IPS-NIHi11 (cell line): ENCODE measurements around the gene TMEM30A.

ENCODE experiments used
- DNase-seq: peaks from one replicate; pipeline ENCODE4 v3.0.0; 2012; ENCODE audit warnings: mixed read lengths, low spot score

The TMEM30A gene

DNA sequence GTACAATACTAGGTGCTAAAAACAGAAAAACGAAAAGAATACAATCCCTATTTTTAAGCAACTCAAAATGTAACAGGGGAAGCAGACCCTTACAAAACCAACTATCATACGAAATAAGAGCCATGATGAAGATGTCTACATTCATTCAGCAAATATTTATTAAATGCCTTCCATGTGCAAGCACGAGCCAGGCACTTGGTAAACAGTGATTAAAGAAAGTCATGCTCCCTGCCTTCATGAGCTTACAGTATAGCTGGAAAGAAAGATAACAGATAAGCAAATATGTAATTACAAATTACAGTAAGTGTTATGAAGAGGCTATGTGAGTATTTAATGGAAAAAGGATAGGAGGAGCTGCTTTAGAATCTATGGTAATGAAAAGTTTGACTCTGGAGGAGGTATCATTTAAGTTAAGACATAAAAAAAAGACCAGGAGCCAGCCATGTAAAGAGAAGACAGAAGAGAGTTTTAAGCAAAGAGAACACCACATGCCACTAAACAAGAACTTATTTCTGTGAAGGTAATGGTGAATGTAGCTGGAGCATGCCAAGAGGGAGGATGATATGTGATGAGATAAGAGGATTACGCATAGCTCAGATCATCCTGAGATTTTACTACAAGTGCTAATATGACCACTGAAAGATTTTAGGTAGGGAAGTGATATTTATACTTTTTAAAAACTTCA is 21.7 kb downstream of the TMEM30A start:
- DNase-seq = no peak

DNA sequence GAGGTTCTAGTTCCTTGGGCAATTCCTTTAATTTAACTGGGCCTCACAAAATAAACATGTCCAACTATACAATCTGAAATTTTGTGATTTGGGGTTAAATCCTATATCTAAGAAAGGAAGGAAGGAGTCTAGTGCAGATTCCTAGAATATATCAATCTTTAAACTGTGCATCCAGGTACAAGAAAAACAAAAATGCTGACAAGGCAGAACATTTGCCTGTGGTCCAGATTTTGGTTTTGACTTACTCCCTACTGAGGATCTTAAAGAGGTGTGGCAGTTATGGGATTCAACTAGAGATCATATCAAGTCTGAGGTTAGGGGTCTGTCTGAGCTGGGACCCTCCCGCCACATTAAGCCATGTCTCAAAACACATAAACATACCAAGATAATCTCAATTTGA is 23.3 kb downstream of the TMEM30A start:
- no peak for DNase-seq

DNA sequence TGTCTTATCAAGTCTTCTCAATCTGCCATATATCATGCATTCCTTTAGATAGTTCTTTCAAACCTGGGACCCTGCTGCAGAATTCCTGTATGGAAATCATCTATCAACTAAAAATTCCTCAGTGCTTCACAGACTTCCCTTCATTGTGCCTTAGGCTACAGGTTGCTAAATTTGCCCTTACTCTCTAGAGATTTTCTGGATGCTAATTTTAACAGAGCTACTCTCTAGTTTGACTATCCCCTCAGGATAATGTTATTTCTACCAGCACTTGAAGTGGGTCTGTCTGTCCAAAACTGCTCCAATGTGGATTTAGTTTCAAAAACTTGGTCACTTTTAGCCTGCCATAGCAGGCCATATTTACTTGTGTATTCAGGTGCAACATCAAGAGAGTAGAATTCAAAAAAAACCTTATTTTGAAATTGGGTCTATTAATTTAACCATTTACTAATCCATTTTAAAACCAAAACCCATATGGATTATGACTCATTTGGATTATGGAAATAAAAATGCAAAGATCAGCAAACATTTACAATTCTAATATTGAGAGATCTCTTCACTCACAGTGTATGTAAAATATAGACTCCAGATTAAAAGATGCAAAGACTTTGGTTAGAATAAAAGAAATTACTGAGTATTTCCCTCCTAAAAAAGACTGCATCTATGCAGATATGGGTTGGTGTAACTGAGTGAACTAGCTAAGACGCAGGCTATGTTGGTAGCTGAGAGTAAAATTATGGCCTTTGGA is 27.1 kb downstream of the TMEM30A start:
- no peak for DNase-seq

DNA sequence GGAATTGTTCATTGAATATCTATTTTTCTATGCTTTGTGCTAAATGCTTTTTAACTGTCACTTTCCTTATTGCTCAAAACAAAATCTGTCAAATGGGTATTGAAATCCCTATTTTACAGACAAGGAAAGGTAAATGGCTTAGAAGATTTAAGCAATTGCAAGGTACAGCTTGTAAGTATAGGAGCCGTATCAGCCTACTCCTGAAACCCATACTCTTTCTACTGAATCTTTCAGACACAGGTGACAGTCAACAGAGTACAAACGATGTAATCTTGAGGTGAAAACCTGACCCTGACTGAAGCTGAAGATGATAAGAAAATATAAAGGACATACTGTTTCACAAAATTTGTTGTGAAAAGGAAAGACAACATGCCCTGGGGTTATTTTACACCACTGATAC is 34.0 kb downstream of the TMEM30A start:
- DNase-seq = no peak

DNA sequence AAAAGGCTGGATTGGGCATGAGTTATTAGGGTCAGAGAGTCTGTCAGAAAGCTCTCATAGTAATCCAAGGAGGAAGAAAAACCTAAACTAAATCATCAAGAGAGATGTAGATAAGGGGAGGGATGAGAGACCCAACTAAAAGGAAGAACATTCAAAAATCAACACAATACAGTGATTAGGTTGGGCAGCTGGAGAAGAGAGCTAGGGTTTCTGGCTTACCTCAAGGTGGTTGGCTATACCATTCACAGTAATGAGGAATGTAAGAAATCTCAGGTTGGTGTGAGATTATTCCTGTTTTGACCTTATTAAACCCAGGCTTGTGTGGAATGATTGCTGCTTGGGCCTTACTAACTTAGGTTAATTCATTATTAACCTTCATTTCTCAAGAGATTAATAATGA is 34.8 kb downstream of the TMEM30A start:
- no peak for DNase-seq

DNA sequence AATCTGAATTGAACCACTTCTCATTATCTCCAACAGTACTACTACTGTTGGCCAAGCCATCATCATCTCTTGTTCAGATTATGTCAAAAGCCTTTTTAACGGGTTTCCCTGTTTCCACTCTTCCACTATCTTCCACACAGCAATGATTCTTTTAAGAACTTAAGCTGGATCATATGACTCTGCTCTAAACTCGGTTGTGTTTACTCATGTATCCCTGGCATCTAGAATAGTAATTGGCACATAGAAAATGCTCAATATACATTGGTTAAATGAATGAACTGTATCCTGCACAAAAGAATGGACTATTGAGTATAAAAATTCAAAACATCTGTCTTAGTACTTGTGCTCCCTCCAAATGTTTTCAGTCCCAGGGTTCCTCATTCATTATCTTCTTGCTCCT is 38.2 kb downstream of the TMEM30A start:
- DNase-seq = no peak

DNA sequence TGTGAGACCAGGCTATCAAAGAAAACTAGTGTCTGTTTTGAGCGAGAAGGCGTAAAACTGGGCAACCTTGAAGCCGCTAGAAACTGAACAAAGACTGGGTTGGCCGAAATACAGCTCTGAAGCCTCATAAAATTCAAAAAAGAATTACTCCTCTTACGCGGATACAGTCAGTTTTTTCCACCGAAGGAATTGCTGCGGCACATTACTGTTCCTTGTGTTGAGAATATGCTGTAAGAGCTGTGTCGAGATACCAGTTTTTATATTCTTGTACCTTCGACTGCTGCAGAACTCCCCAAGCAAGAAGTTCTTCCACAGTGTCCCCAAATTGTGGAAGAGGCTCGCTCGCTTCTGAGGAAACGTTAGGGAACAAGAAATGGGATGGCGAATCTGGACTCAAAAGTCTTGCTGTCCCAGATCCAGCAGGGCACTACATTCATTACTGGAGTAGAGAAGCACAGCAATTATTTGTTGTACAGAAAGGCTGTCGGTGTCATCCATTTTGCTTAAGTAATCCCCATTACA is 40.5 kb downstream of the TMEM30A start:
- DNase-seq = no peak

DNA sequence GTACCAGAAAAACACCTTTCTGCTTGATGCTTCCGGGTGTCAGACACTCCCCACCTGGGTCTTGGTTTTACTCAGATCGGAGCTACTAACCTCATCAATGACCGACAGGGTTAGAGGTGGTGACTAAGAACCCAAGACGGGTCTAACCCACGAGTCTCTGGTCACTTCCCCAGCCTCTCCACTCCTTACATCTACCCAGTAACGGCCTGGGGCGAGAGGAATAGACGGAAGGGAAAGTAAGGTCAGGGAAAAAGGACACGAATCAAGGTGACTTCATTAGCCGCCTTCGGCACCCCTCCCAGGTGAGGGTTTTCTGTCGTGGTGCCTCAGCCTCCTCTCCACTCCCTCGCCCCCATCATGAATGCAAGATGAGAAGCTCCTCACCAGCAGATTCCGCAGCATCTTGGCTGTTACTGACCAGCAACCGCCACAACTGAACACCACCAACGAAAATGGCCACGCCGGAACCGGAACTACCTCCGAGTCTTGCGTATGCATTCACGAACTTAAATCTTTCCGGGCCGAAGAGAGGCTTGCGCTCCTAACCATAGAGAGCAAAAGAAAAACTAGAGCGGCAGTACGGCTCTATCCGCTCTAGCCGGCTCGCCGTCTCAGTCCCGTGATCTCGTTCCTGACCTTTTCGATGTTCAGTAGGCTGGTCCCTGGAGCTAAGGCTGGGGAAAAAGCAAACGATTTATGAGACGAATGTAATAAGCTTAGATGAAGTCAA is 41.1 kb downstream of the TMEM30A start, which contains the start of gene COX7A2:
COX7A2 (minus strand) TSS at position 469 of the 730 bp plus-strand sequence; CDS start at position 402, 67 bp downstream.
- peak; percentile 85 for DNase-seq

DNA sequence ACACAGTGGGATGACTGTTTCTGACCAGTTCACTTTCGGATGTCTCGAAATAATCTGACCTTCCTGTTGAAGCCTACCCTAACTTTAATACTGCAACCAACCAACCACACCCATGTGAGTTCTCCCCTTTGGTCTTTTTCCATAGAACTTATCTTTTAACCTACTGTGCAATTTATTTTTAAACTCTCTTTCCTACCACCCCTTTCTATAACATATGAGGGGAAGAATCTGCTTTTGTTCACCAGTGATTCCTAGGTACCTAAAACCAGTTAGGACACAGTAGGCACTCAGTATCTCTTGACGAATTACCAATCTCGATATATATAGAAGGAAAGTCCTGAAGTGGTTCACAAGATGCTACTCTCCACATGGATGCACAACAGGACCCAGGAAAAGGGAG is 48.0 kb downstream of the TMEM30A start:
- no peak for DNase-seq

DNA sequence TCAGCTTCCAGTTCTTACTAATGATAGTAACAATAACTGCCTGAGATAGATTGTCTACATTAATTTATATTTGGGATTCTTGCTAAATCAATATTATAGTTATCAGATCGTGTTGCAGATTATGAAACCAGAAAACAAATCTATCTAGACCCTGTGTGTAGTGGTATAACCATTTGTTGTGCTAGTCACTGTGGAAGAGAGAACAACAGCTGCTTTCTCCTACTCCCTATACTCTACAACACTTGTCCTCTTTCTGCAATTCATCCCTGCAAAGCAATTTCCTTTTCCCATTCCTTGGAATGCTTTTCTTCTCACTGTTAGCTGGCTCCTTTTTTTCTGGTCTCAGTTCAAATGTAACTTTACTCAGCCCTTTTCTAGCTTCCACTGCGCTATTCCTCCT is 49.3 kb downstream of the TMEM30A start:
- no peak for DNase-seq

DNA sequence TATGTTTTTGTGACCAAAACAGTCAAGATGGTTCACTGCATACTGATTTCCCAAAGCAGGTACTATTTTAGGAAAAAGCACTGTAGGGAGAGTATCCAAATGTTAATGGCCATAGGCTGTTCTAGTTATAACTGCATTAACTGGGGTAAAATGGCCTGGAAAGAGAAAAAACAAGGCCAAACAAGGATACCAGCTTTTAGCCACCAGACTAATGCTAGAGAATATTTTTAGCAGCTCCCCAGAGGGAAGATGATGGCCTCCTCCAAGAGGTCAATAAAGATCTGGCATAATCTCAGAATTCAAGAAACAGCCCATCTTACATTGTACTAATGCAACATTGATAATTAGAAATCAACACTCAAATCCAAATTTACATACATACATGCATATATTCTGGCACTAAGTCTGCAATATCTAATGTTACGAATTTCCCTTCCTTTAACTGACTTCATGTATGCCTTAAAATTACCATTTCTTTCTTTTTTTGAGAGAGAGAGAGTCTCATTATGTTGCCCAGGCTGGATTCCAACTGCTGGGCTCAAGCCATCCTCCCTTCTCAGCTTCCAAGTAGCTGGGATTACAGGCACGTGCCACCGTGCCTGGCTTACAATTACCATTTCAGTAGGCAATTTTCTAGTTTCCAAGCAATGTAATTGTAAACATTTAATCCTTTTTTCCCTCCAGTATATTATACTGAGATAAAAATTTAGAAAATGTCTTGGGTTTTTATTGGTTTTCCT is 50.3 kb downstream of the TMEM30A start:
- no peak for DNase-seq

DNA sequence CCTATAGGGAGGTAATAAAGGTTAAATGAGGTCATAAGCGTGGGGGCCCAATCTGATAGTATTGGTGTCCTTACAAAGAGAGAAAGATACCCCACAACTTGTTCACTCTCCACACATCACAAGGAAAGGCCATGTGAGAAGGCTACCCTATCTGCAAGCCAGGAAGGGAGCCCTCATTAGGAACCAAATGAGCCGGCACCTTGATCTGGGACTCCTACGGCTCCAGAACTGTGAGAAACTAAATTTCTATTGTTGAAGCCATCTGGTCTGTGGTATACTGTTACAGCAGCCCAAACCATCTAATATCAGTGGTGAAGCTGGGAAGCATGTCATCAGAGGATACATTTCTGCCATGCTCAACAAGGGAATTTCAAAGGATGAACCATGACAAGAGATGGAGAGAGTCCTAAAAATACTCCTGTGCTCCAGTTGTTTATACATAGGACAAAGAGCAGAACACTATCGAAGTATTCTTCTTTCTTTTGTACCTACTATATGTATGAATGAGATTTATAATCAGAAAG is 51.4 kb downstream of the TMEM30A start:
- no peak for DNase-seq

DNA sequence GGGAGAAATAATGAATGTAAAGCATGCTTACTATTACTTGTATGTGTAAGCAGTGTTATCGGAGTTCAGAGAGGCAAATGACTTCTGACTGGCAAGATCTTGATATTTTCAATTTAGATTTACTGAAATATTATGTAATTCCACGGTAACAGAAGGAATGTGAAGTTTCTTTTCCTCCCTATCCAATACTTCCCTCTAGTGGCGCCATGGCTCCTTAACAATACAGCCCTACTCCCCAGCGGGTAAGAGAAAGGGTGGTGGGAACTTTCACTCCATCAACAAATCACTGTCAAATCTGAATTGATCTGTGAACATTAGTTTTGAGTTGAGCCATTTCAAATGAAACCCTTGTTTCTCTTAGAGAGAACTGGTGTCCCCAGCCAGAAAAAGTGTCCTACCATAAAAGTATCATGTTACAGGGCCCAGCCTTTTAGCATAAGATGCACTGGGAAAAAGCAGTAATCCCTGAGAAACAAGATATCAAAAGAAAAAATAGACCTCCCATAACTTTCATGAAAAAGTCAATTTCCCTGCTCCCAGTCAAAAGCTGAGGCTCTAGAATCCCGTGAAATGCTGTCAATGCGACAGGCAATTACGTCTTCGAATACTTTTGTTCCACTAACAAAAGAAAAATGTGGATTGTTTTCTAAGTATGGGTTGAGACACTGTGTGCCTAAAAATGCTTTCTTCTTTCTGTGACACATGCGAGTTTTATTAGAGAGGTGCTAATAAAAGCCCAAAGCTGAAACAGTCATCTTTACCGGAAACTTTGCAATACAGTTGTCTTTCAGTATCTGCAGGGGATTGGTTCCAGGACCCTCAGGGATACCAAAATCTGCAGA is 53.9 kb downstream of the TMEM30A start:
- DNase-seq = peak; percentile 57

DNA sequence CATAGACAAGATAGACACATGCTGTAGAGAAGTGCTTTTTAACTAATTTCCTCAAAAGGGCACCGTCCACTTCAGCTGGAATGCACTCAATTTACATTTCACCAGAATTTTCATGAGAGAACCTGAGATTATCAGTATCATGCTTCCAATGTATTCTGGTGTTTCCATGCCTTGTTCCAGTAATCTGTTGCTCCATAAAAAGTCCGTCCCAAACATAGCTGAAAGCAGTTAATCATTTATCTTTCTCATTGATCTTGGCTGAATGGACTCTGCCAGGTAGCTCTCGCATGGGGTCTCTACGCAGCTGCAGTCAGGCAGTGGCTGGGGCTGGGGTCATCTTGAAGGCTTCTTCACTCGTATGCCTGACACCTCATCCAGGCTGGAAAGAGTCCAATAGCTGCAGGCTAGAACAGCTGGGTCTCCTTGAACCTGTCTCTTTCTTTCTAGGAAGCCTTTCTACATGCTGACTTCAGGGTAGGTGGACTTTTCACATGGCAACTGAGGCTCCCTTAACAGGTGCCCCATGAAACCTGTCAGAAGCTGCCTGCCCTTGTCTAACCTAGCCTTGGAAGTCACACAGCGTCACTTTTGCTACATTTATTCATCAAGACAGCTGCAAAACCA is 60.2 kb downstream of the TMEM30A start:
- no peak for DNase-seq

DNA sequence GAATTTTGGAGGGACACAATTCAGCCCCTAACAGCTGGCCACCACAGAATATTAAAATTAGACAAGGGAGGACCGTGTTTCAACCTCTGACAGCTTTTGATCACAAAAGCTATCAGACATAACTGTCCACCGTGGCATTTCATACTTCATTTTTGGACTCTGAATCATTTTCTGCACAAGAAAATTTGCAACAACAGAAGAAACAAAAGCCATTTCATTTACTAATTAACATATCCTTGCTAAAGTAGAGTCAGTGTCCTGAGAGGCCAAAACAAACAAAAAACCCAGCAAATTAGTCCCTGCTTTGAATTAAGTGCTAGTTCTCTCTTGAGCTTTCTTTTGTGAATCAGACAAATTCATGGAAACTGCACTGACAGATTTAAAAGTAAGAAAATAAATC is 61.2 kb downstream of the TMEM30A start:
- no peak for DNase-seq

DNA sequence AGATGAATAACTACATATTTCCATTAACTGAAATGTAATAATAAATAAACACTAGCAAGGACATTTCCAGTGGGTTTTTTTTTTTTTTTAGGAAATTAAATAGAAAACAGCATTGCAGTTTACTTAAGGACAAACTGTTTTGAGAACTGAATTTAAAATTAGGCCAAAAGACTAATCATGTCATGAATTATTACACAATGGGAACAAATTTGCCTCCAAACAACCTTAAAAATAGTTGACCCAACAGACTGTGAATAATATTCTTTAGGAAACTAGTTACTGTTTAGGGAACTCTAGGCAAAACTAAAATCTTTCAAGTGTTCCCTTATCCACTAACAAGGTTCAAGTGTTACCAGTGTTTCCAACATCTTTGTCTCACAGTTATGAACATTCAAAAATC is 62.3 kb downstream of the TMEM30A start:
- no peak for DNase-seq

DNA sequence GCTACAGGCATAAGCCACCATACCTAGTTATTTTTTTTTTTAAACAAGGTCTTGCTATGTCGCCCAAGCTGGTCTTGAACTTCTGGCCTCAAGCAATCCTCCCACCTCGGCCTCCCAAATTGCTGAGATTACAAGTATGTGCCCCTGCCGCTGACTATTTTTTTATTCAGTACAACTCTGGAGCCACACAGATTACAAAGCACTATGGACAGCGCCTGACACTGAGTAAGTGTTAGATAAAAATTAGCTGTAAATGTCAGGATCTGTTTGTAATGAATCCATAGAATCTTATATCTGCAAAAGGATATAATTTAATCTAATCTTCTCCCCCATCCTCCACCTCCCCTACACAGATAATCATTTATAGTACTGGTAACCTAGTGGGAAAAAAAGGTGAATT is 63.5 kb downstream of the TMEM30A start:
- DNase-seq = no peak

DNA sequence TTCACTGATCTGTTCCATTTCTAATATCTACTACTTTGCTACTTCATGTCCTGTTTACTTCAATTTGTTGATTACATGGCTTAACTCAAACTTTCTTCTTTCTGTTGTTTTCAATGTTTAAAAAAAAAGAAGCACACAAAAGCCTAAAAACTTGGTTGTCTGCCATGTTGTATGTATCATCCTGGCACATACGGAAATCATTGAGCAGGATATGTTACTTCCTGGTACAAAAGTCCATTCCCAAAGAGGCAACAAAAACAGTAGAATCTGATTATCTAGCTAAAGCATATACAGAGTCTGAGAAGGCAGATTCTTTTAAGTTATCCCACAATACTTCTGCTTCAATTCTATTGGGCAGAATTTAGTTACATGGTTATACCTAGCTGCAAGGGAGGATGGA is 64.2 kb downstream of the TMEM30A start:
- no peak for DNase-seq

DNA sequence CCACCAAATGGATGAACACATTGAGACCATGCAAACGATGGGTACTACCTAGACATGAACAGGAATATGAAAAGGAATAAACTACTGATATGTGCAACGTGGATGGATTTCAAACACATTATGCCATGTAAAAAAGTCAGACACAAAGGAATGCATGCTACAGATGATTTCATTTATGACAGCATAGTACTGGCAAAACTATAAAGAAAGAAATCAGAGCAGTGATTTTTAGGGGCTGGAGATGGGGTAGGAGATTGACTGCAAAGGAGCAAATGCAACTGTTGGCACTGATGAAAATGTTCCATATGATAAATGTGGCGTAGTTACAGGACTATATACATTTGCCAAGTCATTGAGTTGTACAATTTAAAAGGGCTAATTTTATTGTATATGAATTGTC is 65.3 kb downstream of the TMEM30A start:
- no peak for DNase-seq

DNA sequence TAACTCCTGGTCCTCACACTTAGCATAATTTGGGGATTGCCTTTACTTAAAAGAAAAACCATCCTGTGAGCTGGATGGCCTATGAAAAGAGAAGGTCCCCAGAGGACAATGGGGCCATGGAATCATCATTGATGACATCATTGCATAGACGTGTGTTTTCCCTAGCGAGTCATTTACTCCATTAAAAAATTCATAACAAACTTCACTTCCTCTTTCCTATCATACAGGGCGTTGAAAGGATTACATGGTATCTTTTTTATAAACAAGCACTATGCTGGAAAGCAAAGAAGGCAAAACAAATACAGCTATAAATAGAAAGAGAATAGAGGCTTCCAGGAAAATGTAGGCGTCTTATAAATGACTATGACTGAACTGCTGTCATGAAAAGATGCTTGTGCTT is 67.4 kb downstream of the TMEM30A start:
- no peak for DNase-seq
